ENCODE results near the gene AZIN2. TPM values are rescaled to one million over a fixed set of nuclear protein-coding genes. Genes with fewer than 3 reads are reported as not detected.

AZIN2 gene
- total RNA-seq, 5 donors from 2014 or later (not counting 1 experiment from before 2014, with no cell fraction given), result 5.6 to 10.7 (median 9.7) TPM

DNA sequence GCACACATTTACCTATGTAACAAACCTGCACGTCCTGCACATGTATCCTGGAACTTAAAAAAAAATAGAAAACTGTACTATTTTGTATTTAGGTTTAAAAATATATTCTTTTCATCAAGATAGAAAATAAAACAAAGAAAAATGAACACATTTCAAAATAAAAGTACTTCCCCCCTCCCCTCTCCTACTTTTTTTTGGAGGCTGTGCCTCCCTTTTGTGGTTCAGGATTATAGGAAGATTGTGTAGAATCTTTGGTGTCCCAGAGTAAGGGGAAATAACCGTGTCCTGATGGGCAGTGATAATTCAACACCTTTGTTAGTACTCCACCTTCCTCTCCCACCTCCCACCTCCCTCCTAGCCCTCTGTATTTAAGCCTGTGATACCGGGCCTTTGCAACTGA lies 60.8 kb downstream of the AZIN2 start:
- ChIA-PET CTCF (no interaction called here), POLR2A (no interaction called here)
- ATAC-seq (replicated peaks in 1 of 4) (no peak), DNase-seq (no peak)
- no peak overlapping the region for H3K4me3 Mint-ChIP-seq
- peaks cover 7 to 20% (median 11%) of the 10 kb centered on the region in 3 donors for H3K4me1 Mint-ChIP-seq
- H3K27me3 Mint-ChIP-seq, result no peaks in the 10 kb centered on the region
- H3K36me3 ChIP-seq (ENCODE audit: control insufficient read depth in 2 of 2, extremely low read depth in 1 of 2, insufficient read depth in 1 of 2, low read length in 1 of 2), result peaks cover 3 to 6% of the 10 kb centered on the region in 2 donors
- no peaks in the 10 kb centered on the region for H3K27me3 ChIP-seq (replicated peaks in 1 of 2; ENCODE audit: control insufficient read depth in 2 of 2, extremely low read depth in 1 of 2, insufficient read depth in 2 of 2, low read length in 1 of 2)
- H3K4me3 ChIP-seq (ENCODE audit: control insufficient read depth in 1 of 2, extremely low read depth in 1 of 2, low read length in 1 of 2), result no peak overlapping the region
- WGBS (ENCODE audit: insufficient coverage), result no CpG with 5 or more reads among the region's 3 CpGs
- H3K36me3 Mint-ChIP-seq, result peaks cover 14% of the 10 kb centered on the region
- no peaks in the 10 kb centered on the region for H3K9me3 ChIP-seq
- no peak overlapping the region for H3K27ac ChIP-seq (ENCODE audit: low read length)
- H3K4me1 ChIP-seq (ENCODE audit: control insufficient read depth in 1 of 2, extremely low read depth in 1 of 2, insufficient read depth in 2 of 2, low read length in 2 of 2), result peaks cover 0 to 2% of the 10 kb centered on the region in 2 experiments
- no peaks in the 10 kb centered on the region for H3K9me3 Mint-ChIP-seq
- no peak overlapping the region for H3K27ac Mint-ChIP-seq

DNA sequence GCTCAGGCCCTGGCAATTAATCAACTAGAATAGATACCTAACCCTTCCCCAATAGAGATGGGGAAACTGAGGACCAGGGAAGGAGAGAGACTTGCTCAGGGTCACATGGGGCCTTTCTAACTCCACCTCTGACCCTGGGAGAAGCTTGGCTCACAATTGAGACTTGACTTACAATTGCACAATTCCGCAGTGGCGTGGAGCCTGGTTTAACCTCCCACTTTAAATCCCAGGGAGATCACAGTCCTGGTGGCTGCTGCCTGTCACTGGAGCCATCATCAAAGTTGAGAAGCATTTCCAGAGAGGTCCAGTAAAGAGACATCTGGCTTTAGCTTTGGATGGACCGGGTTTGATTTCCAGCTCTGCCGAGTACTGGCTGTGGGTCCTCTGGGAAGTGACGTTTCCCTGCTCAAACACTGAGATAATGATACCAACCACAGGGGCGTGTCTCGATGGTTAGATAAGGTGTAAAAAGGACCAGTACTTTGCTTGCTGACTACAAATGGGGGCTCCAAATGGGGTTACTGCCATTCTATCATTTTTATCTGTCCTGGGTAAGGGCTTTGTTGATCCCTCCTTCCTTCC lies 61.6 kb downstream of the AZIN2 start:
- no peaks in the 10 kb centered on the region for H3K9me3 Mint-ChIP-seq
- no peak overlapping the region for H3K4me3 ChIP-seq (ENCODE audit: control insufficient read depth in 1 of 2, extremely low read depth in 1 of 2, low read length in 1 of 2)
- ATAC-seq (replicated peaks in 1 of 4), result no peak
- peaks cover 7 to 20% (median 11%) of the 10 kb centered on the region in 3 donors for H3K4me1 Mint-ChIP-seq
- H3K27me3 Mint-ChIP-seq, result no peaks in the 10 kb centered on the region
- H3K36me3 Mint-ChIP-seq, result peaks cover 18% of the 10 kb centered on the region
- H3K27me3 ChIP-seq (replicated peaks in 1 of 2; ENCODE audit: control insufficient read depth in 2 of 2, extremely low read depth in 1 of 2, insufficient read depth in 2 of 2, low read length in 1 of 2), result no peaks in the 10 kb centered on the region
- H3K27ac ChIP-seq (ENCODE audit: low read length), result no peak overlapping the region
- H3K4me3 Mint-ChIP-seq, result no peak overlapping the region
- DNase-seq, result no peak
- ChIA-PET POLR2A (no interaction called here), CTCF (no interaction called here)
- H3K27ac Mint-ChIP-seq, result no peak overlapping the region
- 89% methylated on average over 2 of the region's 7 CpGs for WGBS (ENCODE audit: insufficient coverage)
- H3K4me1 ChIP-seq (ENCODE audit: control insufficient read depth in 1 of 2, extremely low read depth in 1 of 2, insufficient read depth in 2 of 2, low read length in 2 of 2), result peaks cover 0 to 2% of the 10 kb centered on the region in 2 experiments
- H3K36me3 ChIP-seq (ENCODE audit: control insufficient read depth in 2 of 2, extremely low read depth in 1 of 2, insufficient read depth in 1 of 2, low read length in 1 of 2), result peaks cover 3 to 14% of the 10 kb centered on the region in 2 donors
- no peaks in the 10 kb centered on the region for H3K9me3 ChIP-seq

GRCh38 chr1:33143176-33143575 lies 62.2 kb downstream of the AZIN2 start:
- Histone ChIP-seq H3K36me3 (ENCODE audit: control insufficient read depth in 2 of 2, extremely low read depth in 1 of 2, insufficient read depth in 1 of 2, low read length in 1 of 2) (peaks cover 3 to 20% of the 10 kb centered on the region in 2 donors), H3K9me3 (no peaks in the 10 kb centered on the region), H3K27ac (ENCODE audit: low read length) (no peak overlapping the region), H3K4me1 (ENCODE audit: control insufficient read depth in 1 of 2, extremely low read depth in 1 of 2, insufficient read depth in 2 of 2, low read length in 2 of 2) (peaks cover 0 to 2% of the 10 kb centered on the region in 2 experiments), H3K27me3 (replicated peaks in 1 of 2; ENCODE audit: control insufficient read depth in 2 of 2, extremely low read depth in 1 of 2, insufficient read depth in 2 of 2, low read length in 1 of 2) (no peaks in the 10 kb centered on the region), H3K4me3 (ENCODE audit: control insufficient read depth in 1 of 2, extremely low read depth in 1 of 2, low read length in 1 of 2) (no peak overlapping the region)
- ATAC-seq (replicated peaks in 1 of 4), result no peak
- peaks cover 6 to 16% (median 7%) of the 10 kb centered on the region in 3 donors for H3K4me1 Mint-ChIP-seq
- CTCF ChIA-PET, result no interaction called here
- no peaks in the 10 kb centered on the region for H3K27me3 Mint-ChIP-seq
- no peak for DNase-seq
- no CpG with 5 or more reads among the region's 4 CpGs for WGBS (ENCODE audit: insufficient coverage)
- peaks cover 18% of the 10 kb centered on the region for H3K36me3 Mint-ChIP-seq
- peak overlapping the region in 1 of 2 donors; percentile 44 for H3K27ac Mint-ChIP-seq
- H3K4me3 Mint-ChIP-seq, result no peak overlapping the region
- H3K9me3 Mint-ChIP-seq, result no peaks in the 10 kb centered on the region
- POLR2A ChIA-PET, result no interaction called here

- Mint-ChIP-seq H3K36me3 (peaks cover 18% of the 10 kb centered on the region), H3K9me3 (no peaks in the 10 kb centered on the region), H3K27ac (peak overlapping the region in 1 of 2 donors; percentile 44), H3K27me3 (no peaks in the 10 kb centered on the region), H3K4me3 (no peak overlapping the region), H3K4me1 (peaks cover 6 to 16% (median 7%) of the 10 kb centered on the region in 3 donors)
- no CpG with 5 or more reads among the region's 2 CpGs for WGBS (ENCODE audit: insufficient coverage)
- ChIA-PET POLR2A (interaction anchor here in 1 of 2 donors (0.5 kb wide), 1 partner anchor 100 kb away, joined by 5 read pairs; no protein-coding TSS in a partner anchor), CTCF (no interaction called here)
- Histone ChIP-seq H3K27me3 (replicated peaks in 1 of 2; ENCODE audit: control insufficient read depth in 2 of 2, extremely low read depth in 1 of 2, insufficient read depth in 2 of 2, low read length in 1 of 2) (no peaks in the 10 kb centered on the region), H3K27ac (ENCODE audit: low read length) (no peak overlapping the region), H3K9me3 (no peaks in the 10 kb centered on the region), H3K4me1 (ENCODE audit: control insufficient read depth in 1 of 2, extremely low read depth in 1 of 2, insufficient read depth in 2 of 2, low read length in 2 of 2) (peaks cover 0 to 2% of the 10 kb centered on the region in 2 experiments), H3K36me3 (ENCODE audit: control insufficient read depth in 2 of 2, extremely low read depth in 1 of 2, insufficient read depth in 1 of 2, low read length in 1 of 2) (peaks cover 3 to 22% of the 10 kb centered on the region in 2 donors), H3K4me3 (ENCODE audit: control insufficient read depth in 1 of 2, extremely low read depth in 1 of 2, low read length in 1 of 2) (no peak overlapping the region)
- ATAC-seq (replicated peaks in 1 of 4) (no peak), DNase-seq (no peak)
These were observed 62.7 kb downstream of the AZIN2 start for GRCh38 chr1:33143698-33144097.

DNA sequence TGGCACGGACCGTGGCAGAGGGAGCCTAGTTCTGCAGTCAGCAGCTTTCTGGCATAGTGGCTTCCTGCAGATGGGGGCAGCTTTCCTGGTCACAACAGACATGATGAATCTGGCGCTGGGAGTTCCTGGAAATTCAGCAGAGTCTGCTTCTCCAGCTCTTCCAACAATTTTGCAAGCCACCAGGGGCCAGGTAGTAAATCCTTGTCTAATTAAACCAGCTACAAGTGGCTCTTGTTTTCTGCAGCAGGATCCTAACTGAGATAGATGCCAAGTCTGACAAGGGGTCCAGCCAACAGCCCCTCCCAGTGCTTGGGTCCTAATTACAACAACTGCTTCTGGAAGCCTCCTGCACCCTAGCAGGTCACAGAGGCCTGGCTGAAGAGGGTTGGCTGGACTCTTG lies 65.0 kb downstream of the AZIN2 start:
- Mint-ChIP-seq H3K36me3 (peaks cover 23% of the 10 kb centered on the region), H3K9me3 (no peaks in the 10 kb centered on the region), H3K27me3 (no peaks in the 10 kb centered on the region), H3K4me3 (no peak overlapping the region), H3K4me1 (peaks cover 4 to 7% (median 5%) of the 10 kb centered on the region in 3 donors), H3K27ac (peak overlapping the region in 1 of 2 donors; percentile 11)
- Histone ChIP-seq H3K4me1 (ENCODE audit: control insufficient read depth in 1 of 2, extremely low read depth in 1 of 2, insufficient read depth in 2 of 2, low read length in 2 of 2) (peaks cover 0 to 2% of the 10 kb centered on the region in 2 experiments), H3K27me3 (replicated peaks in 1 of 2; ENCODE audit: control insufficient read depth in 2 of 2, extremely low read depth in 1 of 2, insufficient read depth in 2 of 2, low read length in 1 of 2) (no peaks in the 10 kb centered on the region), H3K27ac (ENCODE audit: low read length) (no peak overlapping the region), H3K9me3 (no peaks in the 10 kb centered on the region), H3K36me3 (ENCODE audit: control insufficient read depth in 2 of 2, extremely low read depth in 1 of 2, insufficient read depth in 1 of 2, low read length in 1 of 2) (peaks cover 6 to 31% of the 10 kb centered on the region in 2 donors), H3K4me3 (ENCODE audit: control insufficient read depth in 1 of 2, extremely low read depth in 1 of 2, low read length in 1 of 2) (no peak overlapping the region)
- 100% methylated on average over 3 of the region's 3 CpGs for WGBS (ENCODE audit: insufficient coverage)
- no peak for DNase-seq
- CTCF ChIA-PET, result no interaction called here
- POLR2A ChIA-PET, result no interaction called here
- ATAC-seq (replicated peaks in 1 of 4), result no peak

DNA sequence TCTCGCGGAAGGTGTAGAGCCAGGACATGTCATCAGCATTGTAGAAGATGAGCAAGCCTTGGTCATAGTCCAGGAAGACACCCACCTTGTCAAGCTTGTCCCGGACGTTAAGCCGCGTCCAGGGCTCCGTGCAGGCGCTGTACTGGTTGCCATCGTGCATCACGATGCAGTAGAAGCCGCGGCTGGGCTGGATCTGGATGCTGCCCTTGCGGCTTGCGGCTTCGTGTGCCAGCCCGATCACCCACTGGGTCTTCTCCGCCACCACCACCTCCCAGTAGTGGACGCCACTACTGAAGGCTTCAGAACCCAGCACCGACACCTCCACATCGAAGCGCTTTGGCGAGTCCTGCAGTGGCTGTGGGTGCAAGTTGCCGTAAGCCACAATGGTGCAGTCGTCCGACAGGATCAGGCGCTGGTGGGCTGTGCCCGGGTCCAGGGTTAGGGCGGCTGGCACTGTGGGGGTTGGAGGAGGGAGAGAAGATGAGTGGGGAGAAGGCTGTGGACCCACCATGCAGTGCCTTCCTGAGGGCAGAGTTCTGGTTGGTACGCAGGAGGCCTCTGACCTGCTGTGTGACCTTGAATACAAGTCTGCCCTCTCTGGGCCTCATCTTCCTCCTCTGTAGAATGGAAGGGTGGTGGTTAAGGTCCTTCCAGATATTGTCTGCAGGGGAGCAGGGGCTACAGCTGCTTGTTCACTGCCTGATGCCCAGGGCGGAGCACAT lies 66.5 kb downstream of the AZIN2 start:
- no peak for DNase-seq
- 97% methylated on average over 30 of the region's 30 CpGs for WGBS (ENCODE audit: insufficient coverage)
- Mint-ChIP-seq H3K4me1 (peaks cover 0 to under 1% (median 0%) of the 10 kb centered on the region in 3 donors), H3K4me3 (no peak overlapping the region), H3K36me3 (peaks cover 23% of the 10 kb centered on the region), H3K27ac (peak overlapping the region in 1 of 2 donors; percentile 39), H3K9me3 (no peaks in the 10 kb centered on the region), H3K27me3 (no peaks in the 10 kb centered on the region)
- CTCF ChIA-PET, result no interaction called here
- Histone ChIP-seq H3K27ac (ENCODE audit: low read length) (no peak overlapping the region), H3K4me1 (ENCODE audit: control insufficient read depth in 1 of 2, extremely low read depth in 1 of 2, insufficient read depth in 2 of 2, low read length in 2 of 2) (no peaks in the 10 kb centered on the region), H3K9me3 (no peaks in the 10 kb centered on the region), H3K27me3 (replicated peaks in 1 of 2; ENCODE audit: control insufficient read depth in 2 of 2, extremely low read depth in 1 of 2, insufficient read depth in 2 of 2, low read length in 1 of 2) (no peaks in the 10 kb centered on the region), H3K36me3 (ENCODE audit: control insufficient read depth in 2 of 2, extremely low read depth in 1 of 2, insufficient read depth in 1 of 2, low read length in 1 of 2) (peaks cover 8 to 35% of the 10 kb centered on the region in 2 donors), H3K4me3 (ENCODE audit: control insufficient read depth in 1 of 2, extremely low read depth in 1 of 2, low read length in 1 of 2) (no peak overlapping the region)
- POLR2A ChIA-PET, result no interaction called here
- no peak for ATAC-seq (replicated peaks in 1 of 4)

All from T-cell (primary cell).